D341Med (cell line): Measurements from ENCODE around the gene ARL9.
"Not testable (repeated sequence)": the region's sequence is repeated elsewhere in the genome, so short reads cannot be mapped to it uniquely, and the experiment has no call there.

ENCODE experiments used
- DNase-seq: peaks from one replicate; pipeline ENCODE4 v3.0.0; 2012; ENCODE audit warnings: low spot score

ARL9 gene

GRCh38 chr4:56505269-56506130, at the start of gene ARL9:
Gene ARL9, plus strand, starts transcription at chr4:56505791. Its CDS starts 72 bp downstream, at chr4:56505863.
- peak; percentile 38 for DNase-seq

DNA sequence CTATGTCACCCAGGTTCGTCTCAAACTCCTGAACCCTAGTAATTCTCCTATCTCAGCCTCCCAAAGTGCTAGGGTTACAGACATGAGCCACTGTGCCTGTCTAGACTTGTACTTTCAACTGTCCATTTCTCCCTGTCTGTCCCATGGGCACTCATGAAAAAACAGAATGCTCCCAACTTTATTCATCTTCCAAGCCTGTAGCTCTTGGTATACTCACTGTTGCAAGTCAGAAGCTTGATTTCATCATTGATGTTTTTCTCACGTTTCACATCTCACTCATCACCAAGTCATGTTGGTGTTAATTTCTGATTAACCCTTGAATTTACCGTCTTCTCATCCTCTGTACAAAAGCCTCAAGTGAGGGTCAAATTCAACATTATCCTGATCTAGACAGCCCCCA, 45.5 kb upstream of the ARL9 start:
- no peak for DNase-seq

DNA sequence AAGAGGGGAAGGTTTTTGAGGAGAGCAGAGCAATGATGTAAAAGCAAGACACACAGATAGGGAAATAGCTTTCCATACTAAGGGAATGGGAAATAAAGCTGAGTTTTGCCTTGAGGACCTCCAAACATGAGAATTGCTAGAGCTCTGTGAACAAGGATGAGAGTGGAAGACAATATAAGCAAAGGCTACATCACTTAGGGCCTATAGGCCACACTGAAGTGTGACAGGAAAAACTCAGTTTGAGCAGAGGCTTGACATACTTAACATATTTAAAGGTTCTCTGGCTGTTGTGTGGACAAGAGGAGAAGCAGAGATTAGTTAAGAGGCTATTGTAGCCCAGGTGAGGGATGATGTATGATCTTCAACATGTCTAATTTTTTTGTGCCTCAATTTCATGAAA, 43.4 kb upstream of the ARL9 start:
- no peak for DNase-seq

DNA sequence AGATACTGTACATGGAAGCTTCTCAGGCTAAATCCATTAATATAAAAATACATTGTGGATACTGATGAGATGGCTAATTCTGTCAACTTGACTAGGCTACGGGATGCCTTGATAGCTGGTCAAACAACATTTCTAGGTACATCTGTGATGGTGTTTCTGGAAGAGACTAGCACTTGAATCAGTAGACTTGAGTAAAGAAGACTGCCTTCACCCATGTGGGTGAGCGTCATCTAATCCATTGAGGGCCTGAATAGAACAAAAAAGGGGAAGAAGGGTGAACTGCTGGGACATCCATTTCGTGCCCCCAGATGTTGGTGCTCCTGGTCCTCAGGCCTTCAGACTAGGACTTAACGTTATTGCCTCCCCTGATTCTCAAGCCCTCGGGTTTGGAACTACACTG, 41.9 kb upstream of the ARL9 start:
- no peak for DNase-seq

- DNase-seq: no peak
These were observed 41.0 kb upstream of the ARL9 start for GRCh38 chr4:56464581-56464980.

GRCh38 chr4:56465599-56466295, 39.8 kb upstream of the ARL9 start:
- DNase-seq: no peak

- not testable (repeated sequence) for DNase-seq
These were observed 39.3 kb upstream of the ARL9 start for GRCh38 chr4:56466296-56466761.

DNA sequence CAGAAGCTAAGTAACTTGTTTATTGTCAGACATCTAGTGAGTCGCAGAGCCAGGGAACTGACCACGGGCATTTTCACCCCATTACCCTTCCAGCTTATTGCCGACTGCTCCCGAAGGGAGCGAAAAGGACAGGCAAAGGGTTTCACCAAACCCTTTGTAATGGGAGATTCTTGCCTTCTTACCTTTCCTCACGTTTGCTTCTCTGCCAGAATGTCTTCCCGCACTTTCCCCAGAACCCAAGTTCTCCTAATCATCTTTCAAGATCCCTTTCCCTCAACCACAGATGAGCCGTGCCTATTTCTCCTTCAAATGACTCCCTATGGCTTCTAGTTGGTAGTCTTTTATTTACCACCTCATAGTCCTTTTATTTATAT, 38.7 kb upstream of the ARL9 start:
- peak; percentile 30 for DNase-seq

DNA sequence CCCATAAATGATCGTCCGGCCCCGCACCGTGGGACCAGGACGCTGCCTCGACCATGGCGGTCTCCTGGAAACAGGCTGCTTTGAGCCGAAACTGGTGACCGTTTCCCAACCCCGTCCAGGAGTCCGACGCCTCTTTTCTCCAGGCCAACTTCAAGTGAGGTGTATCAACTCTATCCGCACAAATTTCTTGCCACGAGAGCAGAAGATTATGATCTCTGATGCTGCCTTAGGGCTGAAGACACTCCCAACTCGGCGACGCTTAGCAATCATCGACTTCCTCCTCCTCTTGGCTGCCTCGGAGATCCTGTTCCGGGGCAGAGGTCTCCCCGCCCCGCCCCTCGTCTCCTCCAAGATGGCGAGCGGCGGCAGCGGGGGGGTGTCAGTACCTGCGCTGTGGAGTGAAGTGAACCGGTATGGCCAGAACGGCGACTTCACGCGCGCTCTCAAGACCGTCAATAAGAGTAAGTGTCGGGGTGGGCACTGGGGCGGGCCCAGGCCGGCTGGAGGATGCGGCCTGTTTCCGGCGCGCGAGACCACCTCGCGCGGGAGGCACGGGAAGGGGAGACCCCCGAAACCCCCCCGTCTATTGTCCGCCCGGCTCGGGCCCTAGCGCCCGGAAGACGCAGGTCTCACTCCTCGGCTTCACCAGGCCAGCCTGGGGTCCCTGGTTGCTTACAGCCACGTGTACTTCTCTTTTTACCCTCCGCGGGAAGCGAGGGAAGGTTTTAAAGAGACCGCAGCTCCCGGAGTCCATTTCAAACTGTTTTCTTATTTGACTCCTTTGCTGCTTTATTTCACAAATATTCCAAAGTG, 38.1 kb upstream of the ARL9 start, which contains the start of gene SRP72:
Gene SRP72, plus strand, starts transcription at position 334 of the 813 bp plus-strand sequence. Its CDS starts 19 bp downstream, at position 353.
- DNase-seq: peak; percentile 93

DNA sequence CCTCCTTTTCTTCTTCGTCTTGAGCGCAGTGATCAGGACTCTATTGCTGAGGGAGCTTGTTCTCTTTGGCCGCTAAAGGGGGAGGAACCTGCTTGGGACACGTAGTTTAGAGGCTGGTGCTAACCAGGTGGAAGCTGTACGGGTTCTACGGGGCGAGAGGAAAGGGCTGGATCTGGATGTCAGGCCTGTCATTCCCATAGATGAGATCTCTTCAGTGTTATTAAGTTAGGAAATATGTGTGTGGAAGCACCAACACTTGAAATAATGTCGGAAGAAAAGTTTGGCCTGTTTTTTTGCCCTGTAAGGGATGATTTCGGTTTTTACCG, 37.5 kb upstream of the ARL9 start:
- peak; percentile 56 for DNase-seq

DNA sequence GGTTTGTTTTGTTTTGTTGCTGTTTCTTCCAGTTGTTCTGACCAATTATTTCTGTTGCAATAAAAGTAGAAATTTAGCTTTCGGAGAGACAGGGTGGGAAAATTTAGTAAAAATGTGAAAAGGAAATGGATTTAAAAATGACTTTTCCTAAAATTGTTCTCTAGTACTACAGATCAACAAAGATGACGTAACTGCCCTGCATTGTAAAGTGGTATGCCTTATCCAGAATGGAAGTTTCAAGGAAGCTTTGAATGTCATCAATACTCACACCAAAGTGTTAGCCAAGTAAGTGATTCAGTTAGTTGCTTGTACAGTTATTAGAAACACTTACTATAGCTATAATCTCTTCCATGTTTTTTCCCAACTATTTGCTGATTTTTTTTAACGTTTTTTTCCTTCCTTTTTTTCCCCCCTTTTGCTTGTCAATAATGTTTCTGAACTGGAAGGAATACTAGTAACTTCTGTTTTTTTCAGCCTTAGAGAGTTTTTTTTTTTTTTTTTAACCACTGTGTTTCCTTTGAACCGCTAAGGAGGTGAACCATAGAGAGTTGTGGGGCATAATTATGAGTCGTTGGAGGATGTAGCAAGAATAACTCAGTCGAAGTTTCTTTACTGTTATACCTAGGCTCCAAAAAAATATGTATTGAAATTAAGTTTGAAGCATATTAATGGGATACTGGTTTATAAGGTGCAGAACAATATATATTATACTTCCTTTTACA, 35.9 kb upstream of the ARL9 start:
- DNase-seq: no peak

DNA sequence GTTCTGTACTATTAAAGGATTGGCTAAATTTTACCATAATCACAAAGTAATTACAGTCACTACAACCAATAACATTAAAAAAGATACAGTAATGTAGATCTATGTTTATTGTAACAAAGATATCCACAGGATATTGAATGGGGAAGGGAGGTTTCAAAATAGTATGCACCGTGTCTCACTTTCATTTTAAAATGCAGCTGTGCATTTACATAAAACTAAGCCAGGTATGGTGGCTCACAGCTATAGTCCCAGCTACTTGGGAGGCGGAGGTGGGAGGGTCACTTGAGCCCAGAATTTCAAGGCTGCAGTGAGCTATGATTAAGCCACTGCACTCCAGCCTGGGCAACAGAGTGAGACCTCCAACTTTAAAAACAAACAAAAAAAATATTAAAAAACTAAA, 29.7 kb upstream of the ARL9 start:
- no peak for DNase-seq

DNA sequence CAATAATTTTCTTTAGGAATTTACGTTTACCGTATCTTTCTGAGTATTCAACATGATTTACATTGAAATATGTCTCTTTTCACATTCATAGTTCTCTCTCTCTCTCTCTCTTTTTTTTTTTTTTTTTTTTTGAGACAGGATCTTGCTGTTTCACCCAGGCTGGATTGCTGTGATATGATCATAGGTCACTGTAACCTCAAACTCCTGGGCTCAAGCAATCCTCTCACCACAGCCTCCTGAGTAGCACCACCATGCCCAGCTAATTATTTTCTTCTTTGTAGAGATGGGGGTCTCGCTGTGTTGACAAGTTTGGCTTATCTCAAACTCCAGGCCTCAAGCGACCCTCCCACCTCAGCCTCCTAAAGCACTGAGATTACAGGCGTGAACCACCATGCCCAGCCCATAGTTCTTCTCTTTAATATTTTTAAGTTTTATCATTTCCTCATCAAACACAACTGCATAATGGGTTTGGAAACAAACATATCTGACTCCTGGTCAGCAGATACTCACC, 28.3 kb upstream of the ARL9 start:
- DNase-seq: no peak

DNA sequence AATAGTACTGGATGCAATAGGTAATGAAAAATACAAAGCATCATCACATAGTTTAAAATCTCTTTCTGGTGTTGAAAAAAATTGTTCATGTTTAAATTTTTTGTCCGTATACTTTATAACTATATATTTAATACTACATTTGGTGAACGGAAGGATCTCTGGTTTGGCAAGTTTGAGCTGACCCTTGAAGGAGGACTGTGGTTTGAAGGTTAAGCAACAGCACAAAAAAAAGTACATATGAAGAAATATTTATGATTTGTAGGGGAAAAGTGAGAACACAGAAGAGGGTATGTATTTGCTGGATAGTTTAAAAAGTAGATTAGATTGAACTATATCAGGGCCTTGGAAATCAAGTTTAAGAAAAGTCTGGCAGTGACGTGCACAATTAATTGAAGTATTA, 24.9 kb upstream of the ARL9 start:
- DNase-seq: no peak

- DNase-seq: no peak
These were observed 9.3 kb upstream of the ARL9 start for GRCh38 chr4:56496241-56496640.

DNA sequence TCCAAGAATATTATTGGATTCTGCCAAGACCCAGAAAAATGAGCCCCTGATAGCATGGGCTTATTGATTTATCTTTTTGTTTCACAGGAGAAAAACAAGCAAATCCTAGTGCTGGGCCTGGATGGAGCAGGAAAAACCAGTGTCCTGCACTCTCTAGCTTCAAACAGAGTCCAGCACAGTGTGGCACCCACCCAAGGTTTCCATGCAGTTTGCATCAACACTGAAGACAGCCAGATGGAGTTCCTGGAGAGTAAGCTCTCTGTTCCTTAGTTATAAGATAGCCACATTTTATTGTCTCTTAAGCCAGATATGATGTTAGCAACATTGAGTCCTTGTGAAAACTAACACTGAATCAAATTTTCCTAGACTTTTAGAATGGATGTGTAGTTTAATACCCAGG, 5.5 kb downstream of the ARL9 start:
- DNase-seq: no peak

DNA sequence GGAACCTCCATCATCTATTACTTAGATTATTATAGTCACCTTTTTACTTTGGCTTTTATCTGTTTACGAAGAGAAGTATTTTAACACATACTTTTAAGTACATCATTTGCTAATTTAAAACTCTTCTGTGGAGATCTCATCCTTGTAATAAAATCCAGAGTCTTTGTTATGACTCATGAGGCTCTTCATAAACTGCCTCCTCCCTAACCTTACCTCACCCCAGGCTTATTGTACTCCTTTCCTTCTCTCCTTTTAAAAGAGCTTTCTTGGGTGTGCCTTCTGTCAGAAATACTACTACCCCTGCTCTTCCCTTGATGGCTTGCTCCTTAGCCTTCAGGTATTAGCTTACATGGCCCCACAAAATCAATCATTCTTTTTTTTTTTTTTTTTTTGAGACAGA, 6.6 kb downstream of the ARL9 start:
- no peak for DNase-seq

DNA sequence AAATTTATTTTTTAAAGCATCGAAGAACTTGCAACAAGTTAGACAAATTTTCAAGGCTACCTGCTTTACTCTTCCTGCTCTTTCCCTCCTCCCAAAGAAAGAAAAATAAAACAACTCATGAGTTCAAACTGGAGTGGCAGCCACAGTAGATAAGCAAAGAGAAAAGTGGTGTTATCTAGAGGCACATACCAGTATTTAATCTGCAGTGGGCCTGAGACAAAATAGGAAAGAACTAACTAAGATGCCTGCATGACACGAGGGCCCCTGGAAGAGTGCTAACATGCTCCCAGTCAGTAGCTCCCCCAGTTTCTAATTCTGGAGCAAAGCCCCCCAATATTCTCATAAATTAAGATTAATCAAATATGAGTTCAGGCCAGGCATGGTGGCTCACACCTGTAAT, 7.9 kb downstream of the ARL9 start:
- DNase-seq: no peak

GRCh38 chr4:56530269-56531148, 24.9 kb downstream of the ARL9 start:
- peak; percentile 98 for DNase-seq

GRCh38 chr4:56531149-56531770, 25.7 kb downstream of the ARL9 start:
- no peak for DNase-seq
